Measurements from ENCODE around the gene TFF3. TPM values are rescaled to one million over a fixed set of nuclear protein-coding genes. Genes with fewer than 3 reads are reported as not detected.

Gene TFF3
- total and polyA plus RNA-seq, 2 of the 4 experiments (the other 2 are of a cell fraction) = not detected

DNA sequence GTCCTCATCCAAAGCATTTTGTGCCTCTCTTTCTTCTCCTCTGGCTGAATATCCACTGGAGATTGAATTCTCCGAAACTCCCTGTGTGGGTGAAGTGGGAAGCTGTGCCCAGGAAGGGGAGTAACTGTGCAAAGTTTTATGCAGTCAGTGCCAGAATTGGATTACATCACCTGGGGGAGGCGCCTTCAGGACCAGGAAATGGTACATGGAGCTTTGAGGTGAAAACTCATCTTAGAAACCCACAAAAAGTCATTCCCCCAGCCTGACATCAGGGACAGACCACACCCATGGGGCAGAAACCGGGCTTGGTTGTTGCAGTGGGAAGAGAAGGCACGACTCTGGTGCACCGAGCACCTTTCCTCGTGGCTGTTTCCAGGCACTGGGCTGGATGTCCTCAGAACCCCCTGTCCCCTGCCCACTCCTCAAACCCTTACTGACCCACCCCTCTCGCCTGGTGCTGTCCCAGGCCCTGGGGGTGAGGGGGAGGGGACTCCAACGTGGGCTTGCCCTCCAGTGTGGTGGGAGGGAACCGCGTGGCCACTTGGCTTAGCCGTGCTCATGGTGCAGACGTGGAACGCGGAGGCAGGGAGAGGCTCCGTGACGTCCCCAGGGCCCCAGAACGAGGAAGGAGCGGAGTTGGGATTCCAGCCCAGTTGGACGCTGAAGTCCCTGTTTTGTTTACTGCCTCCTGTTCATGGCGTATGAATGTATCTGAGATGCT, 15.7 kb downstream of the TFF3 start:
- Histone ChIP-seq H3K79me1 (ENCODE audit: low read depth in 1 of 2, low read length in 2 of 2) (no peaks in the 10 kb centered on the region), H4K5ac (ENCODE audit: low read depth, low read length) (no peak overlapping the region), H3K36me3 (ENCODE audit: control insufficient read depth, insufficient read depth, low read length) (peaks cover 7% of the 10 kb centered on the region; the same call in 1 of the 2 replicates), H4K20me1 (ENCODE audit: insufficient read depth, low read length) (no peaks in the 10 kb centered on the region), H2AK9ac (replicated peaks; ENCODE audit: low read depth, low read length, poor library complexity) (no peak overlapping the region), H2BK5ac (ENCODE audit: low read depth, low read length, poor library complexity, severe bottlenecking) (no peak overlapping the region), H3K18ac (ENCODE audit: low read depth, low read length) (no peak overlapping the region), H3K27ac (ENCODE audit: insufficient read depth, low read length) (no peak overlapping the region), H3K4me1 (ENCODE audit: control insufficient read depth, insufficient read depth, low read length) (no peaks in the 10 kb centered on the region), H4K91ac (ENCODE audit: insufficient read depth, low read depth, low read length) (no peak overlapping the region), H2AK5ac (ENCODE audit: low read depth, low read length) (no peak overlapping the region), H4K8ac (ENCODE audit: low read depth in 2 of 2, low read length in 2 of 2) (no peak overlapping the region), H3K4ac (ENCODE audit: low read depth, low read length) (no peak overlapping the region), H2BK120ac (ENCODE audit: low read depth, low read length) (no peak overlapping the region), H3K9me1 (ENCODE audit: insufficient read depth, low read length) (no peaks in the 10 kb centered on the region; the same call in 1 of the 2 replicates), H3K27me3 (ENCODE audit: control insufficient read depth, insufficient read depth, low read length) (peaks cover 15% of the 10 kb centered on the region), H3K4me3 (ENCODE audit: insufficient read depth, low read depth, low read length) (no peak overlapping the region), H3K56ac (ENCODE audit: extremely low read depth, insufficient read depth, low read length) (no peak overlapping the region), H3K23ac (ENCODE audit: low read depth, low read length) (no peak overlapping the region), H3K9me3 (ENCODE audit: control insufficient read depth, insufficient read depth, low read length) (no peaks in the 10 kb centered on the region), H3K4me2 (ENCODE audit: low read depth, low read length) (no peak overlapping the region), H2BK15ac (ENCODE audit: low read depth, low read length) (no peak overlapping the region), H2AFZ (replicated peaks; ENCODE audit: low read length, poor library complexity) (no peak overlapping the region), H2BK20ac (ENCODE audit: low read depth, low read length) (no peak overlapping the region), H3K9ac (ENCODE audit: low read depth, low read length) (no peak overlapping the region), H3K14ac (replicated peaks; ENCODE audit: low read depth, low read length) (no peak overlapping the region)
- ChIA-PET CTCF (no interaction called here), POLR2A (ENCODE audit: unreplicated experiment) (no interaction called here)
- no peak for TF ChIP-seq RFX5 (IDR thresholded peaks at IDR 0.05; ENCODE audit: low read depth, low read length)
- no peak for TF ChIP-seq MAZ (IDR thresholded peaks at IDR 0.05; ENCODE audit: borderline replicate concordance, low read depth, low read length)
- TF ChIP-seq CEBPB (IDR thresholded peaks at IDR 0.05; ENCODE audit: low read depth, low read length) = no peak
- TF ChIP-seq, protein P1, sequence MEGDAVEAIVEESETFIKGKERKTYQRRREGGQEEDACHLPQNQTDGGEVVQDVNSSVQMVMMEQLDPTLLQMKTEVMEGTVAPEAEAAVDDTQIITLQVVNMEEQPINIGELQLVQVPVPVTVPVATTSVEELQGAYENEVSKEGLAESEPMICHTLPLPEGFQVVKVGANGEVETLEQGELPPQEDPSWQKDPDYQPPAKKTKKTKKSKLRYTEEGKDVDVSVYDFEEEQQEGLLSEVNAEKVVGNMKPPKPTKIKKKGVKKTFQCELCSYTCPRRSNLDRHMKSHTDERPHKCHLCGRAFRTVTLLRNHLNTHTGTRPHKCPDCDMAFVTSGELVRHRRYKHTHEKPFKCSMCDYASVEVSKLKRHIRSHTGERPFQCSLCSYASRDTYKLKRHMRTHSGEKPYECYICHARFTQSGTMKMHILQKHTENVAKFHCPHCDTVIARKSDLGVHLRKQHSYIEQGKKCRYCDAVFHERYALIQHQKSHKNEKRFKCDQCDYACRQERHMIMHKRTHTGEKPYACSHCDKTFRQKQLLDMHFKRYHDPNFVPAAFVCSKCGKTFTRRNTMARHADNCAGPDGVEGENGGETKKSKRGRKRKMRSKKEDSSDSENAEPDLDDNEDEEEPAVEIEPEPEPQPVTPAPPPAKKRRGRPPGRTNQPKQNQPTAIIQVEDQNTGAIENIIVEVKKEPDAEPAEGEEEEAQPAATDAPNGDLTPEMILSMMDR (conservative IDR thresholded peaks at IDR 0.05; ENCODE audit: low read depth, low read length) = no peak
- no peak for TF ChIP-seq NFE2L2 (IDR thresholded peaks at IDR 0.05; ENCODE audit: low read depth, low read length)
- TF ChIP-seq ELK1 (IDR thresholded peaks at IDR 0.05; ENCODE audit: borderline replicate concordance, low read depth, low read length) = no peak
- no peak for TF ChIP-seq SMC3 (IDR thresholded peaks at IDR 0.05; ENCODE audit: low read depth, low read length)
- no peak for TF ChIP-seq POLR2A (IDR thresholded peaks at IDR 0.05; ENCODE audit: low read depth, low read length)
- no peak for TF ChIP-seq RCOR1 (IDR thresholded peaks at IDR 0.05; ENCODE audit: insufficient replicate concordance, low read length)
- no peak for TF ChIP-seq USF2 (IDR thresholded peaks at IDR 0.05; ENCODE audit: low read depth, low read length)
- no peak for TF ChIP-seq CHD1 (IDR thresholded peaks at IDR 0.05; ENCODE audit: low read depth, low read length)
- TF ChIP-seq MXI1 (IDR thresholded peaks at IDR 0.05; ENCODE audit: borderline replicate concordance, low read depth, low read length) = no peak
- no peak for TF ChIP-seq FOS (IDR thresholded peaks at IDR 0.05; ENCODE audit: low read depth, low read length)
- no peak for TF ChIP-seq MAFK (IDR thresholded peaks at IDR 0.05; ENCODE audit: low read depth, low read length)
- TF ChIP-seq BHLHE40 (IDR thresholded peaks at IDR 0.05; ENCODE audit: low read depth, low read length) = no peak
- dilution Hi-C loops (cut with HindIII; ENCODE audit: low sequenced_read_pairs, unreplicated experiment) (no loop called here), intact Hi-C loops (cut with micrococcal nuclease) (no loop called here), in situ Hi-C loops (cut with MboI; ENCODE audit: low sequenced_read_pairs) (no loop called here)
- no TSS peak for BruUV-seq (replicated peaks)
- WGBS, 2 experiments (ENCODE audit: extremely low coverage in 2 of 2, insufficient read length in 1 of 2) = 64% methylated on average over 8 of the region's 20 CpGs; no CpG with 5 or more reads in 1 of the 2 experiments
- ATAC-seq (ENCODE audit: low read depth) = no peak
- DNase-seq = no peak
